Heart left ventricle (tissue), 13 donors: ENCODE measurements around the gene CTSA.

ENCODE experiments used
- POLR2A ChIP-seq, 2 donors: fragments of 450-650 bp; IDR thresholded peaks; one replicate each; pipeline ENCODE4 v1.6.1; 2017; ENCODE audit warnings: antibody characterized with exemption in 2 of 2, mild to moderate bottlenecking in 2 of 2, moderate library complexity in 2 of 2
- TF ChIP-seq, protein P1 (sequence below), 12 donors: fragments of 200-600 bp; sonication (generic) in 4 of 12; IDR thresholded peaks; one replicate each; pipeline versions ENCODE4 v1.5.0 to v1.8.0; 2018 to 2022; ENCODE audit warnings: antibody characterized with exemption in 12 of 12, mild to moderate bottlenecking in 5 of 12
- donor health status: ischemic (EF 13 %, LVEDD 7.1; RV severe dilation, severe dysfunction).
- donor health status: DM: no; HTN: yes; CAD: no.
- donor health status: DM: no; HTN: no; CAD: no.
- donor health status: ischemic (EF 25% LVEDD 6.9; RV normal size, moderate dysfunction).
- donor health status: ischemic (EF 25% LVEDD 5.7; RV mildly dilated, moderate dysfunction).
- donor health status: ischemic (EF 35%, LVEDD 5.7; RV mildly dilated, moderate dysfunction).
- donor health status: nonischemic (EF 11% LVEDD 7.7; RV severe dilation, severe dysfunction).
- donor health status: DM: yes; HTN: yes; CAD: no.
- donor health status: PGD.
- donor health status: ischemic (EF 29% LVEDD 5.4; RV normal size, mild dysfunction).
- donor health status: nonischemic (EF 23%, LVEDD 6.1; RV moderate dilation, normal function).

DNA sequence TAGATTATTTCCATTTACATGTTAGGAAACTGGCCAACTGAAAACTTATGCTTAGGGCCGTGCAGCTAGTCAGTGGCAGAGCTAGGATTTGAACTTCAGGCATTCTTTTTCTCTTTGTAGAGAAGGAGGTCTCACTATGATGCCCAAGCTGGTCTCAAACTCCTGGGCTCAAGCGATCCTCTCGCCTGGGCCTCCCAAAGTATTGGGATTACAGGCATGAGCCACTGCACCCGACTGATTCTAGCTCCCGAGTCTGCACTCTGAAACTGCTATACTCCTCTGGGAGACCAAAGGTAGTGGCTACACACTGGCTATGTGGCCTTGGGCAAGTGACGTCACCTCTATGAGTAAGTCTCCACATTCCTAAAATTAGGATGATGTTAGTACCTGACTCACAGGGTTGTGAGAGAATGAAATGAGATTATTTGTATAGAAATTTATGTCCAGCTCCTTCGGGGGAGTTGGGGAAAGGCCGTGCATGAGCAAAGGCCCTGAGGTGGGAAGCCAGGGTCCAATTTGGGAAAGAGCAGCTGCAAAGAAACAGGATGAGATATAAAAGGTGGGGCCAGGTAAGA is 14.5 kb downstream of the CTSA start:
- TF ChIP-seq, protein P1, sequence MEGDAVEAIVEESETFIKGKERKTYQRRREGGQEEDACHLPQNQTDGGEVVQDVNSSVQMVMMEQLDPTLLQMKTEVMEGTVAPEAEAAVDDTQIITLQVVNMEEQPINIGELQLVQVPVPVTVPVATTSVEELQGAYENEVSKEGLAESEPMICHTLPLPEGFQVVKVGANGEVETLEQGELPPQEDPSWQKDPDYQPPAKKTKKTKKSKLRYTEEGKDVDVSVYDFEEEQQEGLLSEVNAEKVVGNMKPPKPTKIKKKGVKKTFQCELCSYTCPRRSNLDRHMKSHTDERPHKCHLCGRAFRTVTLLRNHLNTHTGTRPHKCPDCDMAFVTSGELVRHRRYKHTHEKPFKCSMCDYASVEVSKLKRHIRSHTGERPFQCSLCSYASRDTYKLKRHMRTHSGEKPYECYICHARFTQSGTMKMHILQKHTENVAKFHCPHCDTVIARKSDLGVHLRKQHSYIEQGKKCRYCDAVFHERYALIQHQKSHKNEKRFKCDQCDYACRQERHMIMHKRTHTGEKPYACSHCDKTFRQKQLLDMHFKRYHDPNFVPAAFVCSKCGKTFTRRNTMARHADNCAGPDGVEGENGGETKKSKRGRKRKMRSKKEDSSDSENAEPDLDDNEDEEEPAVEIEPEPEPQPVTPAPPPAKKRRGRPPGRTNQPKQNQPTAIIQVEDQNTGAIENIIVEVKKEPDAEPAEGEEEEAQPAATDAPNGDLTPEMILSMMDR (IDR thresholded peaks at IDR 0.05) = no peak
- no peak for TF ChIP-seq POLR2A (IDR thresholded peaks at IDR 0.05)
